HG02970 (cell line): ENCODE results near the gene LIN7B.
"Not testable (repeated sequence)": the region's sequence is repeated elsewhere in the genome, so short reads cannot be mapped to it uniquely, and the experiment has no call there.

Source experiments
- ATAC-seq: cut with Tn5 transposase; IDR thresholded peaks from one replicate; pipeline ENCODE4 v1.9.1; 2021; ENCODE audit warnings: mild to moderate bottlenecking, moderate library complexity, moderate number of reproducible peaks; ENCODE audit not compliant: unreplicated experiment, low FRiP score

LIN7B gene

GRCh38 chr19:49141352-49141751 is 27.2 kb downstream of the LIN7B start:
- ATAC-seq, result no peak

- ATAC-seq, result no peak
These were observed 28.7 kb downstream of the LIN7B start for GRCh38 chr19:49142866-49143335.

GRCh38 chr19:49145573-49146407 is 31.6 kb downstream of the LIN7B start:
- ATAC-seq, result no peak

GRCh38 chr19:49146408-49146770 is 32.2 kb downstream of the LIN7B start:
- not testable (repeated sequence) for ATAC-seq

- ATAC-seq, result no peak
These were observed 34.0 kb downstream of the LIN7B start for GRCh38 chr19:49148044-49148682.

GRCh38 chr19:49148784-49149651 is 34.8 kb downstream of the LIN7B start:
- no peak for ATAC-seq

- no peak for ATAC-seq
These were observed 35.5 kb downstream of the LIN7B start for GRCh38 chr19:49149652-49150105.

GRCh38 chr19:49150106-49150943 is 36.2 kb downstream of the LIN7B start:
- ATAC-seq, result no peak

GRCh38 chr19:49150944-49151243 is 36.7 kb downstream of the LIN7B start:
- ATAC-seq, result no peak

GRCh38 chr19:49151267-49152118 is 37.3 kb downstream of the LIN7B start:
- no peak for ATAC-seq

GRCh38 chr19:49152119-49152550 is 38.0 kb downstream of the LIN7B start:
- ATAC-seq, result no peak

GRCh38 chr19:49153167-49153809 is 39.1 kb downstream of the LIN7B start:
- ATAC-seq, result no peak

- ATAC-seq, result no peak
These were observed 40.1 kb downstream of the LIN7B start for GRCh38 chr19:49154279-49154678.

GRCh38 chr19:49155005-49155819 is 41.0 kb downstream of the LIN7B start, which contains the start of gene HRC:
HRC (minus strand) TSS chr19:49155396; CDS start chr19:49155237, 159 bp downstream.
- ATAC-seq, result no peak

GRCh38 chr19:49155820-49156346 is 41.7 kb downstream of the LIN7B start:
- ATAC-seq, result no peak

- no peak for ATAC-seq
These were observed 43.5 kb downstream of the LIN7B start, which contains the start of gene TRPM4 for GRCh38 chr19:49157445-49158224. TRPM4 (plus strand) TSS chr19:49157792; CDS start chr19:49157867, 75 bp downstream.
